ENCODE results near the gene TEAD3.

GRCh38 chr6:35489995-35490791 lies 6.7 kb downstream of the TEAD3 start:
- TF ChIP-seq POLR2AphosphoS5 (IDR thresholded peaks at IDR 0.05; ENCODE audit: low read depth), result no peak
- no peak for TF ChIP-seq CTCF (IDR thresholded peaks at IDR 0.05; ENCODE audit: insufficient read depth, low read length)

Data from HL-60 (cell line).